Adipocyte (in vitro differentiated cells): Measurements from ENCODE around the gene ZBTB7C.

Experiments used
- DNase-seq: peaks from one replicate; pipeline ENCODE4 v3.0.0-alpha.2; 2015; ENCODE audit warnings: low read depth
- H3K27me3 ChIP-seq: replicated peaks from 2 replicates; pipeline ENCODE4 v1.7.0; 2013; ENCODE audit warnings: mild to moderate bottlenecking, low read length, moderate library complexity; ENCODE audit not compliant: control insufficient read depth, insufficient read depth
- H3K36me3 ChIP-seq: 2 replicates; pipeline ENCODE4 v1.7.0; 2013; ENCODE audit warnings: low read length, mild to moderate bottlenecking, moderate library complexity; ENCODE audit not compliant: control insufficient read depth, insufficient read depth, severe bottlenecking
- H3K4me1 ChIP-seq: 2 replicates; pipeline ENCODE4 v1.7.0; 2013; ENCODE audit warnings: mild to moderate bottlenecking, low read length, moderate library complexity; ENCODE audit not compliant: control insufficient read depth, insufficient read depth
- H3K4me3 ChIP-seq: 2 replicates; pipeline ENCODE4 v1.7.0; 2013; ENCODE audit warnings: mild to moderate bottlenecking, low read length, moderate library complexity
- H3K9ac ChIP-seq: 2 replicates; pipeline ENCODE4 v1.7.0; 2013; ENCODE audit warnings: mild to moderate bottlenecking, low read length, moderate library complexity
- H3K9me3 ChIP-seq: 2 replicates; pipeline ENCODE4 v1.7.0; 2013; ENCODE audit warnings: mild to moderate bottlenecking, low read length, moderate library complexity; ENCODE audit not compliant: control insufficient read depth

The ZBTB7C gene

DNA sequence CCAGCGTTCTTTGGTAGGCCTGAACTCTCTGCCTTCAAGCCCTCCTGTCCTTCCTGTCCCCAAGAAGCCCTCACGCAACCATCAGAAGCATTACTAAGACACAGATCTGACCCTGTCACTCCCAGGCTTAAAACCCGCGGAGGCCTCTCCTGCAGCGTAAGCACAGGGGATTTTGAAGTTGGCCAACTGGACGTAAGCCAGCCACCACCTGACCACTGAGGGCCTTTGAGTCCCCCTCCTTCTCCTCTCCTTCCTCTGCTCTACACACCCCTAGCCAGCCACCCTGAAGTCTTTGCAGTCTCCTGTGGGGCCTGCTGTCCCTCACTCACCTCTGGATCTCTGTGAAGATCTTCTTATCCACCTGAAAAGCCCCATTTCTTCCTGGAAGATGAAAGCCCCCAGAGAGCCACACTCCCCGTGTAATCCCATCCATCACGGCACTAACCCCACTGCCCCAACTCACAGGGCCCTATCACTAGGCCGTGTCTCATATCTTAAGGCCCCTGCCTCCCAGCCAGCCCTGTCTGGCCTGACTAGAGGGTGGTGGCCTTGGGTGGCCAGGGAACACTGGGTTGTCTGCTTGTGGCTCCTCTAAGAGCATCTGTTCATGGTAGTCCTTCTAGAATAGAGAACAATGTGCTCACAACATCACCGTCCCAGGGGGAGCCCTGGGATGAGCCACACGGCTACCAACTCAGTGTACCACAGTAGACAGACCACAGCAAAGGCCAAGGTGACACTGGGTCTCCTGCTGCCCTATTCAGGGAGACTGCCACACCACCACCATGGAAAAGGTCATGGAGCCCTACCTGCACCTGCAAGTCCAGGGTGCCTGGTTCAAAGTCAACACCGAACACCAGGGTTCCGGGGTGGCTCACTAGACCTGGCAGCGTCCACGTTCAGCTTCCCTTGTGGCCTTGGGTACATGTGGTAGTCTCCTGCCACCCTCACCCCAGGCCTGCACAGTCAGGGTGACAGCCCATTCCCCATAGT is 191.6 kb downstream of the ZBTB7C start:
- Histone ChIP-seq H3K36me3 (no peaks in the 10 kb centered on the region), H3K4me1 (no peaks in the 10 kb centered on the region), H3K9ac (no peak overlapping the region), H3K9me3 (no peaks in the 10 kb centered on the region), H3K27me3 (peaks cover 15% of the 10 kb centered on the region), H3K4me3 (no peak overlapping the region)
- no peak for DNase-seq

DNA sequence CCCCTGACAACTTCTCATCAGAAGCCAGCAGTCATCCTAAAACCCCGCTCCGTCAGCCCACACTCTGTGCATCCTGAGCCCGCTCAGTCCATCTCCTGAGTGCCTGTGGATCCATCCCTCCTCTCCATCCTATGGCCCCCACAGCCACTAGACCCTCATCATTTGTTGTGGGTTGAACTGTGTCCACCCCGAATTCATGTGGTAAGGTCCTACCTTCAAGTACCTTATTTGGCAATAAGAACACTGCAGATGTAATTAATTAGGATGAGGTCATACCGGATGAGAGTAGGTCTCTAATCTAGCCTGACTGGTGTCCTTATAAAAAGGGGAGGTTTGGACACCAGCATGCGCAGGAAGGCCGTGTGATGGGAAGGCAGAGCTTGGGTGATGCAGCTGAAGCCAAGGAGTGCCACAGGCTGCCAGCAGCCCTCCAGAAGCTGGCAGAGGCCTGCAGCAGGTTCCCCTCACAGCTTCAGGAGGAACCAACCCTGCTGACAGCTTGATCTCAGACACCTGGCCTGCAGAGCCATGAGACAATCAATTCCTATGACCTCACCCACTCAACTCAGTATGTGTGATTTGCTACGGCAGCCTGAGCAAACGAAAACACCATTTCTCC is 192.4 kb downstream of the ZBTB7C start:
- H3K9ac ChIP-seq, result no peak overlapping the region
- H3K36me3 ChIP-seq, result no peaks in the 10 kb centered on the region
- no peaks in the 10 kb centered on the region for H3K4me1 ChIP-seq
- peaks cover 1% of the 10 kb centered on the region for H3K9me3 ChIP-seq
- no peak for DNase-seq
- H3K4me3 ChIP-seq, result no peak overlapping the region
- peaks cover 7% of the 10 kb centered on the region for H3K27me3 ChIP-seq

GRCh38 chr18:48215876-48216638 is 193.1 kb downstream of the ZBTB7C start:
- H3K27me3 ChIP-seq, result peaks cover 3% of the 10 kb centered on the region

DNA sequence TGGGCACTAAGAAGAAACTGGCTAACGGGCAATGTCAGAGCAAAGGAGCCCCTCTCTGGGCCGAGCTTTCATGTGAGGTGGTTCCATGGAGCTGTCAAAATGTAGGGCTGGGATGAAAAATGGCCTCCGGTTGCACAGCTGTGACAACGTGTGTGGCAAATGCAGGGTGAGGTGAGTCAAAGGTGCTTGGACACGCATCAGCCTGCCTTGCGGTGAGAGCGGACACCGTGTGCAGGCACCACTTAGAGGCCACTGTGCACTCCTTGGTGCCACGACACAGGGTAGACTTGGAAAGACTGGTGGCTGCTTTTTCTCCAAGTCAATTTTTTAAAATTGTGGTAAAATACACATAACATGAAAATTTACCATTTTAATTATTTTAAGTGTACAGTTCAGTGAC is 195.4 kb downstream of the ZBTB7C start:
- no peak for DNase-seq
- no peak overlapping the region for H3K9ac ChIP-seq
- H3K4me3 ChIP-seq, result no peak overlapping the region
- H3K9me3 ChIP-seq, result peaks cover 10% of the 10 kb centered on the region
- H3K4me1 ChIP-seq, result no peaks in the 10 kb centered on the region
- H3K36me3 ChIP-seq, result no peaks in the 10 kb centered on the region
- no peaks in the 10 kb centered on the region for H3K27me3 ChIP-seq

More at GRCh38 chr18:48215876-48216638, 193.1 kb downstream of the ZBTB7C start:
- no peaks in the 10 kb centered on the region for H3K36me3 ChIP-seq
- DNase-seq, result no peak
- H3K9ac ChIP-seq, result no peak overlapping the region
- no peak overlapping the region for H3K4me3 ChIP-seq
- no peaks in the 10 kb centered on the region for H3K4me1 ChIP-seq
- peaks cover 6% of the 10 kb centered on the region for H3K9me3 ChIP-seq

GRCh38 chr18:48208432-48209140 is 200.6 kb downstream of the ZBTB7C start:
- no peaks in the 10 kb centered on the region for H3K4me1 ChIP-seq
- H3K4me3 ChIP-seq, result no peak overlapping the region
- H3K9me3 ChIP-seq, result peaks cover 10% of the 10 kb centered on the region
- no peaks in the 10 kb centered on the region for H3K36me3 ChIP-seq
- no peak overlapping the region for H3K9ac ChIP-seq
- no peaks in the 10 kb centered on the region for H3K27me3 ChIP-seq
- DNase-seq, result no peak

GRCh38 chr18:48207733-48208132 is 201.4 kb downstream of the ZBTB7C start:
- no peaks in the 10 kb centered on the region for H3K4me1 ChIP-seq
- no peaks in the 10 kb centered on the region for H3K27me3 ChIP-seq
- no peak overlapping the region for H3K4me3 ChIP-seq
- no peak overlapping the region for H3K9ac ChIP-seq
- no peaks in the 10 kb centered on the region for H3K36me3 ChIP-seq
- no peak for DNase-seq
- peaks cover 10% of the 10 kb centered on the region for H3K9me3 ChIP-seq

DNA sequence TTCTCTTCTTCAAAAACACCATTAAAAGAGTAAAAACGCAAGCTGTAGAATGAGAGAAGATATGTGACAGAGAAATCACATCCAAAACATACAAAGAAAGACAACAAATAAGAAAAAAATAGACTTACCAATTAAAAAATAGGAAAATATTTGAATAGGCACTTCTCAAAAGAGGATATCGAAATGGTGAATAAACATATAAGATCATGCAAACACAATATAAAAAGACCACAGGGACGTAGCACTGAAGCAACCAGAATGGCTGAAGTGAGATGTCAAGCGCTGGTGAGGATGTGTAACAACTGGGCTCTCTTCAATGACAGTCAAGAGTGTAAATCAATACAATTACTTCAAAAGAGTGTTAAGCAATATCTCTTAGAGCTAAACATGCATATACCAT is 202.3 kb downstream of the ZBTB7C start:
- no peak for DNase-seq
- no peaks in the 10 kb centered on the region for H3K4me1 ChIP-seq
- H3K9ac ChIP-seq, result no peak overlapping the region
- H3K4me3 ChIP-seq, result no peak overlapping the region
- H3K36me3 ChIP-seq, result no peaks in the 10 kb centered on the region
- H3K9me3 ChIP-seq, result peaks cover 10% of the 10 kb centered on the region
- no peaks in the 10 kb centered on the region for H3K27me3 ChIP-seq

DNA sequence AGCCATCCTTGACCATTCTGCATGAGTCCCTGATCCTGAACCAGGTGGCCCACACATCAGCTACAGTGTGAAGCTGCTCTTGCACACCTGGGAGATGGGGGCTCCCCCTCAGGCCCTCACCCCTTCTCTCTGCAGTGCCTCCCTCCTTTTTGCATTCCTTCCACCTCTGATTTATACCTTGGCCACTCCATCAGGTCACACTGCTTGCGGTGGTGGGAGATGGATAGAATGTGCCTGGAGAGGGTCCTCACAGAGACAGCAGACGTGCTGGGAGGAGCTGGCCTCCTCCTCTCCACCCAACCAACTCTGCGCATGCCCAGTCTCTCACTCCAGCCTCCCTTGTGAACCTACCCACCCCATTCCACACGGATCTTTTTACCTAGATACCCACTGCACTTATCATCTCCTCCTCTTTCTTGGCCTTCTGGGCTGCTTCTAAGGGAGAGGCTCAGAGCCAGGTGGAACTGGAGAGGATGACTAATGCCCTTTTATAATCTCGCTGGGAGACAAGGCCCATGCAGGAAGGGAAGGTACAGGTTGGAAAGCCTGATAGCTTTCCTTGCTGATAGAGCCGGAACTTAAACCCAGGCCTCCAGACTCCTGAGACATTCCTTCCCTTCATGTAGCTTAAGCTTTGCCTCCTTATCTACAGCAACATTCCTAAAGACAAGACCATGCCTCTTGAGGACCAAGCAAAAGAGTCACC is 205.1 kb downstream of the ZBTB7C start:
- no peaks in the 10 kb centered on the region for H3K27me3 ChIP-seq
- H3K9ac ChIP-seq, result no peak overlapping the region
- no peaks in the 10 kb centered on the region for H3K36me3 ChIP-seq
- H3K4me3 ChIP-seq, result no peak overlapping the region
- no peaks in the 10 kb centered on the region for H3K9me3 ChIP-seq
- H3K4me1 ChIP-seq, result no peaks in the 10 kb centered on the region
- no peak for DNase-seq

DNA sequence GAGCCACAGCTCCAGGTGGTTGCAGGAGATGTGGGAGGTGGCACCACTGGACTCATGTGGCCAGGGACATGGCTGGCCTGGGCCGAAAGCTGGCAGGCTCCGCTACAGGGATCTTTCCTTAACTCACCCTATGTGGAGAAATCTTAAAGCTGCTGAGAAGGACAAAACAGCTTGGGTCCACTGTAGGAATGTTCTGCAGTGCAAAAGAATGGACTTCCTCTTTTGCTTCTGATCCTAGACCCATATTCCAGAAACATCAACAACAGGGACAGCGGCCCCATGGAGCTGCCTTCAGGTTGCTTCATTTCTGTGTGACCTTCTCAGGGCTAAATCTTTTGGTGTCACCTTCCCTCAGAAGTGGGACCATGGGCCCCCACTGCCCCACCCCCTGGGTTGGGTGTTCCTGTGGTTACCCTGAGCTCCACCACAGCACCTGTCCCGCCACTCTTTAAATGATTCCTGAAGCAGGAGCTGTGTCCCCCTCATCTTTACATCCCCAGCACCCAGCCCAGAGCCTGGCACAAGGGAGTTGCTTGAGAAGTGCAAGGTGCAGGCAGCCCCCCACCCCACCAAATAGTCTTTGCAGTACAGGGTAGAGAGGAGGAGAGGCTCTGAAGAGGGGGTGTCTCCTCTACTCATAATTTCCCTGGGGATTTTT is 205.8 kb downstream of the ZBTB7C start:
- Histone ChIP-seq H3K27me3 (no peaks in the 10 kb centered on the region), H3K9me3 (no peaks in the 10 kb centered on the region), H3K9ac (no peak overlapping the region), H3K4me3 (no peak overlapping the region), H3K4me1 (no peaks in the 10 kb centered on the region), H3K36me3 (no peaks in the 10 kb centered on the region)
- no peak for DNase-seq
